ENCODE measurements around the gene CREB5. TPM values are rescaled to one million over a fixed set of nuclear protein-coding genes. Genes with fewer than 3 reads are reported as not detected.
"Not testable (repeated sequence)": the region's sequence is repeated elsewhere in the genome, so short reads cannot be mapped to it uniquely, and the experiment has no call there.

The CREB5 gene
- total RNA-seq, 1 donor from 2014 or later: 25.7 TPM

DNA sequence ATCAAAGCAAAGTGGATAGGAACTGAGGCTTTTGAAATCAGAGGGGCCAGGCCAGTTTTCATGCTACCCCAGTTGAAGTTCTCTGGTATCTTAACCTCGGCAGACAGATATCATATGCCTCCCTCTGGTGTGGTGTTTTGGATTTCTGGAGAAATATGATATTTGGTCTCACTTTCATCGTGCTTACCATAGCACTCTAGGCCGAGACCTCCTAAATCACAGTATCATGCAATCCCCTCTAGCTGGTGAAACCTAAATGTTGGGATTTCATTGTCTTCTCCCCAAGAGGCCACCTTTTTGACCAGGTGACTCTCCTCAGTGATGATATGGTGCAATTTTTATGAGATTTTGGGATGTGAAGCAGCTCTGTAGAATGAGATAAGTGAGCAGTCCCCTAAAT is 183.5 kb downstream of the CREB5 start:
- DNase-seq (ENCODE audit: low read depth): no peak
- no peak overlapping the region for H3K4me3 ChIP-seq (ENCODE audit: low read depth, low read length)
- TF ChIP-seq, protein P1, sequence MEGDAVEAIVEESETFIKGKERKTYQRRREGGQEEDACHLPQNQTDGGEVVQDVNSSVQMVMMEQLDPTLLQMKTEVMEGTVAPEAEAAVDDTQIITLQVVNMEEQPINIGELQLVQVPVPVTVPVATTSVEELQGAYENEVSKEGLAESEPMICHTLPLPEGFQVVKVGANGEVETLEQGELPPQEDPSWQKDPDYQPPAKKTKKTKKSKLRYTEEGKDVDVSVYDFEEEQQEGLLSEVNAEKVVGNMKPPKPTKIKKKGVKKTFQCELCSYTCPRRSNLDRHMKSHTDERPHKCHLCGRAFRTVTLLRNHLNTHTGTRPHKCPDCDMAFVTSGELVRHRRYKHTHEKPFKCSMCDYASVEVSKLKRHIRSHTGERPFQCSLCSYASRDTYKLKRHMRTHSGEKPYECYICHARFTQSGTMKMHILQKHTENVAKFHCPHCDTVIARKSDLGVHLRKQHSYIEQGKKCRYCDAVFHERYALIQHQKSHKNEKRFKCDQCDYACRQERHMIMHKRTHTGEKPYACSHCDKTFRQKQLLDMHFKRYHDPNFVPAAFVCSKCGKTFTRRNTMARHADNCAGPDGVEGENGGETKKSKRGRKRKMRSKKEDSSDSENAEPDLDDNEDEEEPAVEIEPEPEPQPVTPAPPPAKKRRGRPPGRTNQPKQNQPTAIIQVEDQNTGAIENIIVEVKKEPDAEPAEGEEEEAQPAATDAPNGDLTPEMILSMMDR (conservative IDR thresholded peaks at IDR 0.05; ENCODE audit: low read depth, low read length): no peak

DNA sequence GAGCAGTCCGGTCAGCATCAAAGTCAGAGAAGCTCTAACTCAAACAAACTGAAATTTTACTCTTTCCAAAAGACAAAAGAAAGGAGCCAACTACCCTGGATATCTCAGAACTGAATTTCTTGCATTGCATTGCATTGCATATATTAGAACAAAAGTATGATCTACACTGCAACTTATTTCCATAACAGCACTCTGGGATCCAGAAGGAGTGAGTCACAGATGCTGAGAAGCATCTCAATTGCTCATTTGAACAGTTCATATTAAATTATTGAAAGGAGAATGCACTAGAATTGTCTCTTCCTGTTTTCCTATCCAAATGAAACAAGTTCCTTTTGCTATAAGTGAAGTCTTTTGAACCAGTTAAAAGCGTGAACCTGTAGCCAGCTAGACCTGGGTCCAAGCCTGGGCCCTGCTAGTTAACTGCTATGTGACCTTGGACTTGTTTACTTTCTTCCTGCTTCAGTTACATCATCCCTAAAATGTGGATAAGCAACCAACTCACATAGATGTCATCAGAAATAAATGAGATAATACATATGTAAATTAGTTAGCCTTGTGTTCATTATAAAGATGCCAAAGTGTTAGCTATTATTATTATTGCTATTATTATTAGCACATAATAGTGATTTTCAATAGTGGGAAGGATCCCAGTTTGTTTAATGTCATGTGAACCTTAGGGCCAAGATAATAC is 184.1 kb downstream of the CREB5 start:
- TF ChIP-seq, protein P1 (conservative IDR thresholded peaks at IDR 0.05; ENCODE audit: low read depth, low read length): no peak
- no peak overlapping the region for H3K4me3 ChIP-seq (ENCODE audit: low read depth, low read length)
- no peak for DNase-seq (ENCODE audit: low read depth)

DNA sequence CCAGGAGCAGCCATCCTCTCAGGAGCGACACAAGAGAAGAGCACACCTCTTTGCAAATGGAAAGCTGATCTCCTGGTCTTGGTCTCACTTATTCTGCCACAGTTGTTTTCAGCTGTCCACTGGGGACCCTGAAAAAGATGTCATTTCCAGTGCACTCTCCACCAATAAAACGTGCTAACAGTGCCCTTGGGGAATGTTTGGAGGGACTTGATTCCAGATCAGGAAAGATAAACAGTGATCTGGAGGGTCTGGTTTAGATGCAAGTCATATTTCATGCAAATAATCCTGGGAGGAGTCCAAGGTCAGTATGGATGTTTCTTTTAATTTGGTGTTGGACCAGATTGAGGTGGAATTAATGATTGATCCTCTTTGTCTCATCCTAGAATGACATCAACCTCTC is 185.0 kb downstream of the CREB5 start:
- DNase-seq (ENCODE audit: low read depth): no peak
- no peak overlapping the region for H3K4me3 ChIP-seq (ENCODE audit: low read depth, low read length)
- TF ChIP-seq, protein P1 (conservative IDR thresholded peaks at IDR 0.05; ENCODE audit: low read depth, low read length): no peak

DNA sequence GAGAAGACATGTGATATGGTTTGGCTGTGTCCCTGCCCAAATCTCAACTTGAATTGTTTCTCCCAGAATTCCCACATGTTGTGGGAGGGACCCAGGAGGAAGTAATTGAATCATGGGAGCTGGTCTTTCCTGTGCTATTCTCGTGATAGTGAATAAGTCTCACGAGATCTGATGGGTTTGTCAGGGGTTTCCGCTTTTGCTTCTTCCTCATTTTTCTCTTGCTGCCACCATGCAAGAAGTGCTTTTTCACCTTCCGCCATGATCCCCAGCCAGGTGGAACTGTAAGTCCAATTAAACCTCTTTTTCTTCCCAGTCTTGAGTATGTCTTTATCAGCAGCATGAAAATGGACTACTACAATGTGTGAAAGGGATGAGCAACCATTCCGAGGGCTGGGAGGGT is 185.7 kb downstream of the CREB5 start:
- not testable (repeated sequence) for DNase-seq (ENCODE audit: low read depth); H3K4me3 ChIP-seq (ENCODE audit: low read depth, low read length)

DNA sequence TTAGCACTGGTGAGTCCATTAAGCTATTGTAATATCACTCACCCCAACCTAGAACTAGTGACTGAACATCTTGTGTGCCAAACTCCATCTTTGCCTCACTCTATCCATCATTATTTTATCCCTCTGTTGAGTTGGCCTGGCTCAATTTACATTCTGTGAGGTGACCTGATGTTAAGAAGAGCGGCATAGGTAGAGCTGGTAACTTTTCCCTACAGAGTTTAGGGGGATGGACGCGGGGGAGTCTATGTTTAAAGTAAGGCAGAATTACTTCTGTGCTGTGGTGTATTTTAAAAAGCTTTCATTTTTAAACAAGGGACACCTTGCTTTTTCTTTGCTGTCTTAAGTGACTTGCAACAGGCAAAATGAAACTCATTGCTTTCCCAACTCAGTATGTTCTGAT is 186.3 kb downstream of the CREB5 start:
- no peak overlapping the region for H3K4me3 ChIP-seq (ENCODE audit: low read depth, low read length)
- TF ChIP-seq, protein P1 (conservative IDR thresholded peaks at IDR 0.05; ENCODE audit: low read depth, low read length): no peak
- no peak for DNase-seq (ENCODE audit: low read depth)

DNA sequence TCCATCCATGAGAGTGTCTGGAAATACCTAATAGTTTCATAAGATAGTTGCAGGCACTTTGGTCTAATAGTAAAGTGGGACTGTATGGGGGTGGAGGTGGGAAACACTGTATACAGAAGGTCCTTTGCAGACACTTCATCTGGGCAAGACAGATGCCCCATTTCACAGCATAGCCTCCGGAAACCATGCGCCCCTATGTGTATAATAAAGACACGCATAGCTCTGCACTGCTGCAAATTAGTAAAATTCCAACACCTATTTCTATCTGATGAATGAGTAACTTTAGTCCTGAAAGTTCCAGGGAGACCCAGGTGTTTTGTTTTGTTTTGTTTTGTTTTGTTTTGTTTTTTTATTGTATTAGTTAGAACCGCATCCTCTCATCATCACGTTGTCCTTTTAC is 187.1 kb downstream of the CREB5 start:
- no peak overlapping the region for H3K4me3 ChIP-seq (ENCODE audit: low read depth, low read length)

DNA sequence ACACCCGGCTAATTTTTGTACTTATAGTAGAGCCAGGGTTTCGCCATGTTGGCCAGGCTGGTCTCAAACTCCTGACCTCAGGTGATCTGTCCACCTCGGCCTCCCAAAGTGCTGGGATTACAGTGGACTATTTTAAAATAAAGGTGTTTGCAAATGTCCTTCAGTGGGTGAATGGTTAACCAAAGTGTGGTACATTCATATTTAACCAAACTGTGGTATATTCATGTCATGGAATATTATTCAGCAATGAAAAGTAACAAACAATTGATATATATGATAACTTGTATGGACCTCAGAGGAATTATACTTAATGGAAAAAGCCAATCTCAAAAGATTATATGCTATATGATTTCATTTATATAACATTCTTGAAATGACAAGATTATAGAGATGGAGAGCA is 190.0 kb downstream of the CREB5 start:
- TF ChIP-seq, protein P1 (conservative IDR thresholded peaks at IDR 0.05; ENCODE audit: low read depth, low read length): no peak
- H3K4me3 ChIP-seq (ENCODE audit: low read depth, low read length): no peak overlapping the region
- DNase-seq (ENCODE audit: low read depth): no peak

More for the DNA sequence above, 187.1 kb downstream of the CREB5 start:
- TF ChIP-seq, protein P1 (conservative IDR thresholded peaks at IDR 0.05; ENCODE audit: low read depth, low read length): no peak
- no peak for DNase-seq (ENCODE audit: low read depth)
